GM19455 (cell line): ENCODE measurements around the gene GLT1D1.

Experiments
- ATAC-seq: cut with Tn5 transposase; IDR thresholded peaks from one replicate; pipeline ENCODE4 v1.9.1; 2021; ENCODE audit not compliant: unreplicated experiment

Gene GLT1D1

DNA sequence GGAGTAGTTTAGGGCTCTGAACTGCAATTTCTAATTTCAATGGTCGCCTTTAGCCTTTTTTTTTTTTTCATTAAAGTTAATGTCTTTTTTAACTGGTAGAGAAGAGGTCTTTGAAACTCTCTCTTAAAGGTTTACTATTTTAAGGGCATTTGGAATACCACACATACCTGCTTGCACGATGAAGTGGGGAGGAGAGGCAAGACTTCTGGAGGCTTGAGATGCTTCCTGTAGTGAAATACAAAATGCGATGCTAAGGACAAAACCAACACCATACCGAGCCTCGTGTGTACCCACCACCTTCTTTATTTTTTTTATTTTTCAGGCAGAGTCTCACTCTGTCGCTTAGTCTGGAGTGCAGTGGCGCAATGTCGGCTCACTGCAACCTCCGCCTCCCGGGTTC, 57.4 kb downstream of the GLT1D1 start:
- ATAC-seq: no peak

DNA sequence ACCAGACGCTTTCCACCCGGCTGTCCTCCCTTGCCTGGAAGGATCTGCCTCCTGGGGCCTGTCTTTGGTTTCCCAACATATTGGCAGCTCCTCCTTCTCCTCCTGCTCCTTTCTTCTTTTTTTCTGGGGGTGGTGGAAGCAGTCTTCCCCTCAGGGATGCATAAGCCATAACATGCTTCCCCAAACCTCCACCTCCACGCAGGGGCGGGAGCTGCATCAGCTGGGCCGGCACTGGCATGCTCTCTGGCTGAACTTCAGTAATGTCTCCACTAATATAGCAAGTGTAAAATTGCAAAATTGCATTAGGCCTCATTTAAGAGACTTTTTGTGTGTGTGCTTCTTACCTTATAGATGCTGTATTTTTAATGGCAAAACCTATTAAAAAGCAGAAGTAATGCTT, 58.6 kb downstream of the GLT1D1 start:
- no peak for ATAC-seq

DNA sequence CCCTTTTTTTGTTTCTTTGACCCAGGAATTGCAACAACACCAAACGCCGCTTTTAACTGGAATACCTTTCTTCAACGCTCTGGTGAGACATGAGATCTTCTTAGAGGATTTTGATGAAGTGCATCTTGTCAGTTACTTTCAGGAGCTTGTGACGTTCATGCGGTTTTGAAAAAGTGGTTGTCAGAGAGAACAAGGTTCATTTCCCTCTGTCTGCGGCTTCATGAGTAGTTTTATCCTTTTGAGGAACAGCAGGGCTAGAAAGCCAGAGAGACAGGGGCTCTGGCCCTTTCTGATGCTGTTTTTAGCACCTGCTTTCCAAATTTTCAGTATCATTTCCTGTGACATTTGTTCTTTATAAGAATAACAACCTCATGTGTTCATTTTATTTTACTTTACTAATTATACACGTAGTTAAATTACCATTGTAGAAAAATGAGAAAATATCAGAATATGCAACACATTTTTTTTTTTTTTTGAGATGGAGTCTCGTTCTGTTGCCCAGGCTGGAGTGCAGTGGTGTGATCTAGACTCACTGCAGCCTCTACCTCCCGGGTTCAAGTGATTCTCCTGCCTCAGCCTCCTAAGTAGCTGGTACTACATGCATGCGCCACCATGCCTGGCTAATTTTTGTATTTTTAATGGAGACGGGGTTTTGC, 61.8 kb downstream of the GLT1D1 start:
- ATAC-seq: no peak

DNA sequence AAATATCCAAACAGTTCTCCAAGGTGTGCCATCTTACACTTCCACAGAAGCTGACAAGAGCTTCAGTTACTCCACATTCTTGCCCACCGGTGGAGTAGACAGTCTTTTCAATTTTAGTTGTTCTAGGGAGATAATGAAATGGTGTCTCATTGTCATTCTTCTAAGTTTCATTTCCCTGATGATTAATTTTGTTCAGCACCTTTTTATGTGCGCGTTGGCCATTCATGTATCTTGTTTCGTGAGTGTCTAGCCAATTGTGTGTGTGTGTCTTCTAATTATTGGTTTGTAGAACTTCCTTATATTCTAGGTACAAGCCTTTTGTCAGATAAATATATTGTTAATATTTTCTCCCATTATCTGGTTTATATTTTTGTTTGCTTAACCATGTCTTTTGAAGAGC, 63.1 kb downstream of the GLT1D1 start:
- ATAC-seq: no peak

DNA sequence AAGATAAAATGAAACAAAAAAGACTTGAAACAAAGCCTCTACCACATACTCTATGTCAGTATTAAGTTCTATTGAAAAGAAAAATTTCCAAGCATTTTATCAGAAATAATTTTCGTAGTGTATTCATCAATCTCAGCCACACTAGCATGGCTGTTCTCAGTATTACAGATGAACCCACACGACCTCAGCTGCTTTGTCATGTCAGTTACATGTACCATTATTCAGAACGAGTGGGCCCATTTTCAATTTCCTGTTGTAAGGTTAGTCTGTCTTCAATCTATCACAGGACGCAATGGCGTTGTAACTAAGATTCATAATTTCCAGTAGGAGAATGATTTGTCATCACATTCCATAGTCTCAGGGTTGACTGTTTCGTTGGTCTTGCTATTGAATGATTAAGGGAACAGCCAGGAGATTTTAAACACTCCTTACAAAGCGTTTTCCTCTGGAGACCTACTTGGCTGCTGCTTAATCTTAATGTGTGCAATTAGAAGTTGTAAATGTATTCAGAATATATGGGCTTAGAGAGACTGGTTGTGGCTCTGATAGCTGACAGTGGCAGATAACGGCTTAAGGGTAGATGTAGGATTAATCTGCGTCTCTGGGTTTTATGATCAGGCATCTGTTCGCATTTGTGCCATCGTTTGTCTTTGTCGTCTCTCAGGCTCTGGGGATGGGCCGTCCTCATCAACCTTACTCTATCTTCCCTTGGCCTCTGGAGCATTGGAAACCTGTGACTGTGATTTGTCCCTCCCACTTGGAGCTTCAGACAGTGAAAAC, 65.4 kb downstream of the GLT1D1 start:
- no peak for ATAC-seq

DNA sequence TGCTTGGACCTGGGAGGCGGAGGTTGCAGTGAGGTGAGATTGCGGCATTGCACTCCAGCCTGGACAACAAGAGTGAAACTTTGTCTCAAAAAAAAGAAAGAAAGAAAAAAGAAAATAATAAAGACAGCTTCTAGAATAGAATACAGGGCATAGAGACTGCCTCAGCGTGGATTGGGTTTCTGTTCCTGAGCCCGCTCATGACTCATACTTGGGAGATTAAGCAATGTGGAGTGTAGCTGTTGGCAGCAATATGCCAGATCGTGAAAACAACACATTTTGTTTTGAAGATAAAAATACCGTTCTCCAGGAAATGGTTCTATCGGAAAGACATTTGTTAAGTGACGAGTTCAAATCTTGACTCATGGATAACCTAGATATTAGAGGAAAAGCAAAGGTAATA, 67.2 kb downstream of the GLT1D1 start:
- no peak for ATAC-seq

DNA sequence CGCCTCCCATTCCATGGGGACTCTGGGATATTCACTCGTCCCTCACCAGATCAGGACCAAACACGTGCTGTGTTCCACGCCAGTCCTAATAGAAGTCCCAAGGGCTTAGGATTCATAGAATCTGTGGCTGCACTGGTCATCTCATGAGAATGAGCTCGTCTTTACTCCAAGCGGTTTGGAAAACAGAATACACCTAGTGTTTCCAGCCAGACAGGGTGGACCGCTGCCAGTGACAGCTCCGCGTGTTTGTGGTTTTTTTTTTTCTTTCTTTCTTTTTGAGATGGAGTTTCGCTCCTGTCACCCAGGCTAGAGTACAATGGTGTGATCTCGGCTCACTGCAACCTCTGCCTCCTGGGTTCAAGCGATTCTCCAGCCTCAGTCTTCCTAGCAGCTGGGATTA, 75.1 kb downstream of the GLT1D1 start:
- no peak for ATAC-seq

DNA sequence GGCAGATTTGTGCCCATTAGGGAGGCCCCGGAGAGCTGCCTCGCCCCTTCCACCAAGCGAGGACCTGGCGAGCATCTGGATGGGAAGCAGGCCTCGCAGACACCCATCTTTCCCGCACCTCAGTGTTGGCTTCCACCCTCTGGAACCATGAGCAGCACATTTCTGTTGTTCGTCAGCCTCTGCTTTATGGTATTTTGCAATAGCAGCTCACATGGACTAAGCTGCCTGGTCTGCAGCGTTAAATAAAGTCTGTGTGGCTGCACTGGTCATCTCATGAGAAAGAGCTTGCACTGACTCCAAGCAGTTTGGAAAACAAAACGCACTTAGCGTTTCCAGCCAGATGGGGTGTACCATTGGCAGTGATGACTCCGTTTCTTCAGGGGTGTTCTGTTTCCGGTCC, 75.8 kb downstream of the GLT1D1 start:
- no peak for ATAC-seq

DNA sequence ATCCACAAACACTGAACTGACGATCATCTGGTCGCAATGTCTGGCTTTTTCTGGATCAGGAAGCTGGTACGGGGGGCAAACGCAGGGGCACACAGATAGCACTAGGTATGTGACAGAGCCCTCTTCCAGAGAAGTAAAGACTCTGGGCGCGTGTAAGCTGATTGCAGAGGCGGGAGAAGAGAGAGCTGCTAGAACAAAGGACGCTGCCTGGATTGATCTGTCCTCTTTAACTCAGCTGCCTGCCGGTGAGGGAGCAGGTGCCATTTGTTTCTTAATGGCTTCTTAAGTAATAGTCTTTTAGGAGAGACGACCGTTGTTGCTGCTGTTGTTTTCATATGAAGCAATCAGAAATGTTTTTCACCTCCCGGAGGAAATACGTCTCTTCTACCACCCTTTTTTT, 77.3 kb downstream of the GLT1D1 start:
- no peak for ATAC-seq

DNA sequence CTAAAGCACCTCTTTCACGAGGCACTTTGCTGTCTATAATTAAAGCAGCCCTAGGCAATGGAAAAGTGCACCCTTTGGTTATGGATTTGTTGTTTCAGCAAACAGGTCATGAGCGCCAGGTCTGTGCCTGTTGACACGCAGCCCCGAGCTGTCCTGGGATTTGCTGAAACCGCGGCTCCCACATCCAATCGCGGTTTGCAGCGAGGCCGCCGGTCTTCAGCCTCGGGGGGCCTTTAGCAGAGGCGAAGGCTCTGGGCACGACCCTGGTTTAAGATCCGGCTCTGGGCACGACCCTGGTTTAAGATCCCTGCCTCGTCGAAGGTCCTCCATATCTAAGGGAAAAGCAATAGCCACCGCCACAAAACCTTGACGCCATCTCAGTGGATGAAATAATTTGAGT, 79.2 kb downstream of the GLT1D1 start:
- ATAC-seq: no peak

DNA sequence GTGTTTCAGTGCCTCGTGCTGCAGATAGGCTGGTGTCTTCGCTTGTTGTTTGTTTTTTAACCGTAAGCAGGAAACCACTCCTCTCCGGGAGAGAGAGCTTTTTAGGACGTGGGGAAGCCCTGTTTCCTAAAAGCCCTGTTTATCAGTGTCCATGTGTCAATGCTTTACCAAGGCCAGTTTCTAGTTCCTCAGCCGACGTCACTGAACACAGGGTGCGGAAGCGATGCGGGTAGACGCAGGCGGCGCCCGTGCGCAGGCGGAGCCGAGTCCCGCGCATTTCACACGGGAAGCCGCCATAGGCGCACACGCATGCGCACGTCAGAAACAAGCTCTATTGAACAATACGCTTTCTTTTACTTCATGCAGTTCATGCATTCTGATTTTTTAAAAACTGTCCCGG, 79.8 kb downstream of the GLT1D1 start:
- no peak for ATAC-seq

DNA sequence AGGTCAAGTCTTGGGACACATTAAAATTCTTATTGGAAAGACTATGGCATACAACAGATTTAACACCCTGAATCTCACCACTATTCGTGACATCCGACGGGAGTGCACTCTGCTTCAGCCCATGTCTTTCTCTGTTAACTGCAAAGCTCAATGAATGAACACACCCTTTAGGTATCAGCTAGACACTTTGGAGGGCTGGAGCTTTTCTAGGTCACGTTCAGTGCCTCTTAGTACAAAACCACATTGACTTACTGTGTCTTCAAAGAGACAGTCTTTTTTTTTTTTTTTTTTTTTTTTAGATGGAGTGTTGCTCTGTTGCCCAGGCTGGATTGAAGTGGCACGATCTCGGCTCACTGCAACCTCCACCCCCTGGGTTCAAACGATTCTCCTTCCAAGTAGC, 80.6 kb downstream of the GLT1D1 start:
- no peak for ATAC-seq

DNA sequence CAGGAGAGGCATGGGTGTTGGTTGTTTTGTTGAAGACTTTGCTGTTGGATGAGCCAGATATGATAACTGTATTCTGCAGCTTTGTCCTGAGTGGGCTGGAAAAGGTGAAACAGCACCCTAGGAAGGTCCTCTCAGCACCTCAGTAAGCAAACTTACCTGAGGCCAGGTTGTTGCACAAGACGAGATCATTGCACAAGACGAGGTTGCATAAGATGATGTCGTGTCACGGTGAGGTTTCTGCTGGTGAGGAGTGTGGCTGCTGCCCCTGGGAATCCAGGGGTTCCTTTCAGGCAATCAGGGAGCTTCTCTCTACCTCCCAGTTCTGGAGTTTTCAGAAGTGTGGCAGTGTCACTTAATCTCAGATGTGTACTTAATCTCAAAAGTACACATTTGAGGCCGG, 85.6 kb downstream of the GLT1D1 start:
- no peak for ATAC-seq

DNA sequence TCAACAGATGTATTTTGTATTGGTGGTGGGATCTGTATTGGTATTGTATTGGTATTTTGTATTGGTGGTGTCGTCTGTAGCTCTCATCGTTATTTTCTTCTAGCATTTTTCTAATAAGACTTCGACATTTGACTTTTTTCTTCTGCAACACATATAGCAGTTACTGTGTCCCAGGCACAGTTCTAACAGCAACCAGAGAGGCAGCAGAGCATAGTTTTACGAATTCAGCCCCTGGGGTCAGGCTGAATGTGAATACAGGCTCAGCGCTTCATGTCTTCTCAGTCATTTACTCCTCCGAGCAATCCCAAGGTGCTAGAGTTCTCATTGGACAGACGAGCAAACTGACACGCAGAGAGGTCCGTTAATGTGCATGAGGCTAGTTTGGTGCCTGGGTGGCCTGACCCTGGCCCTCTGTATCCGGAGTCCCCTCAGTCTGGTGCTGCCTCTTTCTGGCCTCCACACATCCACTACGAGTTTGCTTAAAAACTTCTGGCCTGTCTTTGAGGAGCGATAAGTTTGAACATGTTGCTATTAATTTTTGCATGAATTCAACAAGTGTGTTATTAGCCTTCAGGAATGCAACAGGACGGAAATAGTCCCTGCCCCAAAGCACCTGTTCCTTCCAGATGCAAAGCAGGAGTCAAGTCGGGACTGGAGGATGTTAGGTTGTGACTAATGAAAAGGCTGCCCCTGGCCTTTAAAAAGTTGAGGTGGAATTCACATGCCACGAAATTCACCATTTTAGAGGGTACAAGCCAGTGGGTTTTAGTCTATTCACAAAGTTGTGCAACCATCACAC, 87.0 kb downstream of the GLT1D1 start:
- no peak for ATAC-seq

DNA sequence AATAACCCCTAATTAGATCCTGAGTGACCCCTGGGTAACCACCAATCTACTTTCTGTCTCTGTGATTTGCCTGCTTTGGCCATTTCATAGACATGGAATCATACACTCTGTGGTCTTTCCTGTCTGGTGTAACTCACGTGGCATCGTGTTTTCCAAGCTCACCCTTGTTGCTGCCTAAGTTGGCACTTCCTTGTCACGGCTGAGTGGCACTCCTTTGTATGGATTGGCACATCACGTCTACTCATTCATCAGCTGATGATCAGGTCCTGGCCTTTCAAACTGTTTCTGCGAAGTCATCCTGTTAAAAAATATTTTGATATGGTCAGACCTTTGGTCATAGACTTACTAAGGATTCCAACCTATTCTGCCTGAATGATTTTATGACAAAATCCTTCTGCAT, 87.7 kb downstream of the GLT1D1 start:
- no peak for ATAC-seq

DNA sequence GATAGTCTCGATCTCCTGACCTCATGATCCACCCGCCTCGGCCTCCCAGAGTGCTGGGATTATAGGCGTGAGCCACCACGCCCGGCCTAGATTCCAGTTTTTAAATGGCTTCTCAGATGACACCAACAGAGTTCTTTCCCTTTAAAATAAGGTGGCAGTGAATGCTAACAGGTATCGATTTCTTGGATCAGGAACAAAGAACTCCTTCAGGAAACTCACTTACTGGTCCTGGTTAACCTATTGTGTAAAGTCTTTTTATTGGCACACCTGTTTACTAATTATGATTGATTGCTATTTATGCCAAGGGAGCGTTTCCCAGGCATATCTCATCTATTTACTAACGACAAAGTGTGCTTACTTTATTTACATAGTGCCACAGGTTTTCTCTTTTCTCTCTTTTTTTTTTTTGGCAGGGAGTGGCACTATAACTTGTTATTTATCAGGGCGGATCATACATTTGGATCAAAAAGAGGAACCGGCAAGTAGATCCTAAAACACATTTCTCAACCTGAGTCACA, 89.7 kb downstream of the GLT1D1 start:
- no peak for ATAC-seq

DNA sequence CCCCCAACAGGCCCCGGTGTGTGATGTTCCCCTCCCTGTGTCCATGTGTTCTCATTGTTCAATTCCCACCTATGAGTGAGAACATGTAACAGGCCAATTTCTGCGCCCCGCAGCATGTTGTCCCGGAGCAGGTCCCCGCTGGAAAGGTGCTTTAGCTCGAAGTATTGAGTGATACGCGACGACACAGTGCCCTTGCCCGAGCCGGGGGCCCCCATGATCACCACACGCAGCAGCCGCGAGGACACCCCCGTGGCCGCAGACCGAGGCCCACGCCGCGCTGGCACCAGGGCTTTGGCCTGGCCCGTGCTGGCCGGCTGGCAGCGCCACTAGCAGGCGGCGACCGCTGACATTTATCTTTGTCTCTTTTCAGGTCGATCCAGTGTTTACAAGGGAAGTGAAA, 91.7 kb downstream of the GLT1D1 start:
- no peak for ATAC-seq

DNA sequence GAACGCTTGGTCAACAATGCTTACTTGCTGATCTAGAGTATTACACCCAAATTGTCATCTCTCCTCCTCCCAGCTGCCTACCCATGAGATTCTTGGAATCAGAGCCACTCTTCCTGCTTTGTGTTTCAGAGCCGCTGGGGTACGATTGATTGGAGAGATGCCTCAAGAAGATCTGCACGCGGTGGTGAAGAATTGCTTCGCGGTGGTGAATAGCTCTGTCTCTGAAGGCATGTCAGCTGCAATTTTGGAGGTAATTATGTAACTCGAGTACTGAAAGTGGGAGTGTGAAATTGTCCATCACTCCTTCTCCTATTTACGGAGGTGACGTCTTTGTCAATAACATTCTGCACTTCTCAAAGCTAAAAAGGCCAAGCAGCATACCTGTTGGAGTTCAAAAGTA, 93.9 kb downstream of the GLT1D1 start:
- ATAC-seq: no peak

DNA sequence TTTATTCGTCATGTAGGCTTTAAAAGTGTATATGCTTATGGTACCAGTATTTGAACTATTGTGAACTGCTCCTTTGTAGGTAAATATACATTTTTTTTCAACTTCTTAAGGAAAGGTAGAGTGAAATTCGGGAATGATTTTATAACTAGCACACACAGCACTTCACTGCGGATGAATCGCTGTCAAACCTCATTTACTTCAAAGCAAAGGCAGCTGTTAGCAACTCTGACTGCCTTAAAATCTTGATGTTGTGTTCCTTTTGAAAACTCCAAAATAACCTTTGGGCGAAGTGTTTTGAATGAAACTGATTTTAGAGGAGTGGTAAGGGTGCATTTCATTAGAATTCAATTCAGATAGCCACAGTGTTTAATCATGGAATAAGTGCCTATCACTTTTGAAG, 95.8 kb downstream of the GLT1D1 start:
- ATAC-seq: no peak

DNA sequence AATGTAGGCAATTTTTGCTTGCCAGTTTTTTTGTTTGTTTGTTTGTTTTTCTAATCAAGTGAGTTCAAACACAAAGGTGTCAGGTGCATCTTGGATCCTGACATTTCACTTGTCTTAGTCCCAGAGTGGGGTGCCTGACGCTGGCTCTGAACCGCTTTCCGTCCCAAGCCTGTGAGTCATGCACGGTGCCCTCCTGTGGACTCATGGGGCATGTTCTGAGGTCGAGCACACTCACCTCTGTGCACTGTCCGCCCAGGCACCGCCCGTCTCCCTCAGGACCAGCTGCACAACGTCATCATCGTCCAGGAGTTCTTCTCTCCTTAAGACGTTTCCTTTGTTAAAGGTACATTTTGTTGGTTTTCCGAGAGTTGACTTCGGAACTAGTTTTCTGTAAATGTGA, 98.2 kb downstream of the GLT1D1 start:
- ATAC-seq: no peak

DNA sequence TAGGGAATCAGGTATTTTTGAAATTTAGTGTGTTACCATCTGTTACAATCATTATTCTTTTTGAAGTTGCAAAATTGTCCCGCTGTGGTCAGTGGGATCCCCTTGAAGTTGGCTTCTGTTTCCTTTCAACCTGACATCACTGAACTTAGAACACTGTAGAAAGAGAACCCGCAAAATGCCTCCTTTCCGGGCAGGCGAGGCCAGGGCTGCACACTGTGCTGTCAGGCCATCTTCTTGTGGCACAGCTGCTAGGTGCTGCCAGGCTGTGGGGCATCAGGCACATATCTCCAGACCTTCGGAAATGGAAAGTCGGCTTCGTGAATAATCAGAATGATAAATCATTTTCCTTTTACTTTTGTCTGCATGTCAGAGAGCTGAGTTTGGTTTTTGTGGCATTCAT, 103.5 kb downstream of the GLT1D1 start:
- no peak for ATAC-seq

DNA sequence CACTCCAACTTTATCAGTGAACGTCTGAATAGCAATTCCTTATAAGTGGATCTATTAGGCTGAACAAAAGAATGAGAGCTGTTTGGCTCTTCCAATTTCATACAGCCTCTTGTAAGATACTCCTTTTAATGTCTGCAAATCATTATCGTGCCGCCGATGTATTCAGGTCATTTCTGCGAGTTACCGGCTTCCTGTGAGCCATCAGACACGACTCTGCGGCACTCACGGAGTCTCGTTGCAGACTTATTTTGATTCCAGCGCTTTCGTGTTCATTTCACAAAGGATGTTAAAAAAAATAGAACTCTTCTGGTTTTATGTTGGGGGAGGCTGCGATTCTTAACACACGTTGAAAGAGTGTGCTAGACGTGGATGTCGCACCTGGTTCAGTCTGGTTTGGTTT, 106.6 kb downstream of the GLT1D1 start:
- ATAC-seq: no peak
